GM23338 (cell line): ENCODE measurements around the gene KIF20B. TPM values are rescaled to one million over a fixed set of nuclear protein-coding genes. Genes with fewer than 3 reads are reported as not detected.

ENCODE experiments used
- ATAC-seq: fragments of 200-7000 bp; cut with Tn5 transposase; 3 replicates; pipeline ENCODE4 v1.9.1; 2020
- DNase-seq: peaks from one replicate; pipeline ENCODE4 v3.0.0-alpha.2; 2015; ENCODE audit warnings: low spot score
- H2AFZ ChIP-seq: fragments of 200-600 bp; sonication (generic); 2 replicates; pipeline ENCODE4 v1.8.0; 2016; ENCODE audit warnings: antibody characterized with exemption, mild to moderate bottlenecking, moderate library complexity
- H3F3A ChIP-seq: fragments of 200-600 bp; sonication (generic); replicated peaks from 2 replicates; pipeline ENCODE4 v1.8.0; 2017; ENCODE audit warnings: antibody characterized with exemption, mixed run types, low read depth
- H3K27ac ChIP-seq: fragments of 200-600 bp; sonication (generic); 2 replicates; pipeline ENCODE4 v1.6.1; 2016; ENCODE audit warnings: low read depth
- H3K27me3 ChIP-seq: fragments of 200-600 bp; sonication (generic); 2 replicates; pipeline ENCODE4 v1.8.0; 2016; ENCODE audit warnings: mild to moderate bottlenecking, mixed run types, moderate library complexity; ENCODE audit not compliant: insufficient read depth
- H3K36me3 ChIP-seq: fragments of 200-600 bp; sonication (generic); 2 replicates; pipeline ENCODE4 v1.8.0; 2016; ENCODE audit warnings: mild to moderate bottlenecking; ENCODE audit not compliant: insufficient read depth
- H3K4me1 ChIP-seq: fragments of 200-600 bp; sonication (generic); 2 replicates; pipeline ENCODE4 v1.8.0; 2016; ENCODE audit warnings: mild to moderate bottlenecking, moderate library complexity; ENCODE audit not compliant: insufficient read depth
- H3K4me2 ChIP-seq: fragments of 200-600 bp; sonication (generic); 2 replicates; pipeline ENCODE4 v1.7.1; 2017; ENCODE audit warnings: mixed run types
- H3K4me3 ChIP-seq: fragments of 200-600 bp; sonication (generic); 2 replicates; pipeline ENCODE4 v1.6.1; 2016; ENCODE audit warnings: mixed run types
- H3K79me2 ChIP-seq: fragments of 200-600 bp; sonication (generic); replicated peaks from 2 replicates; pipeline ENCODE4 v1.8.0; 2017; ENCODE audit warnings: mild to moderate bottlenecking; ENCODE audit not compliant: insufficient read depth
- H3K9me2 ChIP-seq: fragments of 200-600 bp; sonication (generic); 2 replicates; pipeline ENCODE4 v1.8.0; 2017; ENCODE audit not compliant: insufficient read depth
- H4K20me1 ChIP-seq: fragments of 200-600 bp; sonication (generic); replicated peaks from 2 replicates; pipeline ENCODE4 v1.8.0; 2017; ENCODE audit warnings: mild to moderate bottlenecking; ENCODE audit not compliant: insufficient read depth
- H3K27ac Mint-ChIP-seq: 2 replicates; pipeline ENCODE4 v1.8.0; 2020; ENCODE audit warnings: inconsistent platforms, mild to moderate bottlenecking, moderate library complexity, mixed read lengths
- H3K27me3 Mint-ChIP-seq: 3 replicates; pipeline ENCODE4 v1.8.0; 2022; ENCODE audit warnings: low read depth, mild to moderate bottlenecking, moderate library complexity, mixed read lengths, inconsistent platforms; ENCODE audit not compliant: insufficient read depth, poor library complexity
- H3K36me3 Mint-ChIP-seq: 3 replicates; pipeline ENCODE4 v1.8.0; 2021; ENCODE audit warnings: low read depth, mild to moderate bottlenecking, inconsistent platforms, moderate library complexity, mixed read lengths
- H3K4me1 Mint-ChIP-seq: 3 replicates; pipeline ENCODE4 v1.8.0; 2020; ENCODE audit warnings: mild to moderate bottlenecking, inconsistent platforms, mixed read lengths
- H3K4me3 Mint-ChIP-seq: 3 replicates; pipeline ENCODE4 v1.8.0; 2021; ENCODE audit warnings: moderate library complexity, mild to moderate bottlenecking, inconsistent platforms, mixed read lengths
- H3K9me3 Mint-ChIP-seq: 3 replicates; pipeline ENCODE4 v1.8.0; 2020; ENCODE audit warnings: moderate library complexity, mild to moderate bottlenecking, inconsistent platforms, mixed read lengths
- CREB1 ChIP-seq: fragments of 250-450 bp; sonication (Bioruptor Pico); IDR thresholded peaks from 2 replicates; pipeline ENCODE4 v1.5.0; 2020; ENCODE audit warnings: low read depth, mild to moderate bottlenecking, moderate library complexity
- CTCF ChIP-seq, 2 experiments: fragments of 200-600 bp in 1 of 2; sonication (generic) in 1 of 2; conservative IDR thresholded peaks; 2 replicates each; pipeline versions ENCODE4 v1.5.1 to v1.6.1; 2016 to 2017; ENCODE audit warnings: antibody characterized with exemption in 2 of 2, low read depth in 2 of 2, mild to moderate bottlenecking in 2 of 2, moderate library complexity in 1 of 2
- ETS1 ChIP-seq: IDR thresholded peaks from 2 replicates; pipeline ENCODE4 v1.6.1; 2016; ENCODE audit warnings: antibody characterized with exemption
- EZH2 ChIP-seq: fragments of 200-600 bp; sonication (generic); IDR thresholded peaks from one replicate; pipeline ENCODE4 v1.8.0; 2017; ENCODE audit warnings: antibody characterized with exemption, mild to moderate bottlenecking, low read depth; ENCODE audit not compliant: unreplicated experiment
- EZH2phosphoT487 ChIP-seq: fragments of 200-600 bp; sonication (generic); IDR thresholded peaks from one replicate; pipeline ENCODE4 v1.8.1; 2018; ENCODE audit warnings: antibody characterized with exemption; ENCODE audit not compliant: unreplicated experiment
- JUNB ChIP-seq: IDR thresholded peaks from one replicate; pipeline ENCODE4 v1.6.1; 2016; ENCODE audit warnings: antibody characterized with exemption; ENCODE audit not compliant: unreplicated experiment
- NANOG ChIP-seq: IDR thresholded peaks from 2 replicates; pipeline ENCODE4 v1.6.1; 2016; ENCODE audit warnings: antibody characterized with exemption, borderline replicate concordance
- POLR2AphosphoS5 ChIP-seq: IDR thresholded peaks from 2 replicates; pipeline ENCODE4 v1.6.1; 2016; ENCODE audit warnings: antibody characterized with exemption, low read depth
- REST ChIP-seq: IDR thresholded peaks from one replicate; pipeline ENCODE4 v1.6.1; 2018; ENCODE audit warnings: antibody characterized with exemption; ENCODE audit not compliant: unreplicated experiment
- STAT1 ChIP-seq: IDR thresholded peaks from one replicate; pipeline ENCODE4 v1.6.1; 2016; ENCODE audit warnings: antibody characterized with exemption; ENCODE audit not compliant: unreplicated experiment
- ZNF114 ChIP-seq: fragments of 250-450 bp; sonication (Bioruptor Pico); IDR thresholded peaks from 2 replicates; pipeline ENCODE4 v1.5.0; 2020; ENCODE audit warnings: mild to moderate bottlenecking, moderate library complexity
- ZNF331 ChIP-seq: fragments of 250-450 bp; sonication (Bioruptor Pico); IDR thresholded peaks from 2 replicates; pipeline ENCODE4 v1.5.0; 2020; ENCODE audit warnings: low read depth, mild to moderate bottlenecking, moderate library complexity
- ZNF462 ChIP-seq: fragments of 250-450 bp; sonication (Bioruptor Pico); IDR thresholded peaks from 2 replicates; pipeline ENCODE4 v1.5.0; 2020; ENCODE audit warnings: mild to moderate bottlenecking, moderate library complexity
- polyA plus RNA-seq: library from polyadenylated mRNA; unstranded; fragments of >200 nt; fragmentation: Nextera tagmentation; extraction: Ambion mirVana; gene quantifications from 2 replicates; pipeline ENCODE4 v1.2.1, GENCODE V29; 2016
- total RNA-seq: library from RNA; depleted of rRNA; stranded (reverse); fragments of >200 nt; shearing (Covaris generic); gene quantifications from 2 replicates; pipeline ENCODE4 v1.2.3, GENCODE V29; 2014

KIF20B gene
- total and polyA plus RNA-seq, 2 experiments from 2014 or later: 42.7 to 111 TPM

DNA sequence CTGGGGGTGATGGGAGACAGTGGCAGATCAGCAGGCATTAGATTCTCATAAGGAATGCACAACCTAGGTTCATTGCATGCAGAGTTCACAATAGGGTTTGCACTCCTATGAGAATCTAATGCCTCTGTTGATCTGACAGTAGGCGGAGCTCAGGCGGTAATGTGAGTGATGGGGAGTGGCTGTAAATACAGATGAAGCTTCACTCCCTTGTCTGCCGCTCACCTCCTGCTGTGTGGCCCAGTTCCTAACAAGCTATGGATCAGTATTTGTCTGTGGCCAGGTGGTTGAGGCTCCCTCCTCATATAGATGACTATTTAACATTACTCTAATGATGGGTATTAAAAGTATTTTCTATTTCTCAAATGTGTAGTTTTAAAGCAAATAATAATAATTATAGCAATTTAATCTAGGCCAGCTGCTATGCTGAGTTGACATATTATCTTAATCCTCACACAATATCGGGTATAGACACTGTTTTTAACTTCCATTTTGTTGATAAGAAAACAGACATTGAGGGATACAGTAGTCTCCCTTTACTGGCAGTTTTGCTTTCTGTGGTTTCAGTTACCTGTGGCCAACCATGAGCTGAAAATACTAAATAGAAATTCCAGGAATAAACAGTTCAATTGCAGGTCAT lies 39.9 kb downstream of the KIF20B start:
- ATAC-seq: peak; percentile 57
- no peaks in the 10 kb centered on the region for H3K27me3 Mint-ChIP-seq
- Histone ChIP-seq H3K4me3 (no peak overlapping the region), H2AFZ (no peak overlapping the region), H4K20me1 (no peaks in the 10 kb centered on the region; the same call in 1 of the 2 replicates), H3K4me2 (no peak overlapping the region), H3K27ac (no peak overlapping the region), H3K4me1 (no peaks in the 10 kb centered on the region), H3K79me2 (no peaks in the 10 kb centered on the region), H3K36me3 (peaks cover 35% of the 10 kb centered on the region), H3F3A (no peaks in the 10 kb centered on the region), H3K27me3 (no peaks in the 10 kb centered on the region), H3K9me2 (no peaks in the 10 kb centered on the region)
- no peak overlapping the region for H3K27ac Mint-ChIP-seq
- peak; percentile 34 for DNase-seq
- no peaks in the 10 kb centered on the region for H3K9me3 Mint-ChIP-seq
- peaks cover 56% of the 10 kb centered on the region for H3K36me3 Mint-ChIP-seq
- no peak overlapping the region for H3K4me3 Mint-ChIP-seq
- H3K4me1 Mint-ChIP-seq: no peaks in the 10 kb centered on the region
- TF ChIP-seq EZH2: no peak
- TF ChIP-seq ETS1: no peak
- TF ChIP-seq CTCF (conservative IDR thresholded peaks at IDR 0.05; ENCODE audit: low read depth in 2 of 2): no peak
- no peak for TF ChIP-seq STAT1
- TF ChIP-seq JUNB: no peak
- TF ChIP-seq ZNF331 (CRISPR knock-in tag): no peak
- TF ChIP-seq POLR2AphosphoS5: no peak
- TF ChIP-seq NANOG: no peak
- TF ChIP-seq REST: no peak
- TF ChIP-seq ZNF462: no peak
- TF ChIP-seq EZH2phosphoT487: no peak
- TF ChIP-seq CREB1: no peak
- no peak for TF ChIP-seq ZNF114 (CRISPR knock-in tag)
